Cerebellar nuclear complex (tissue), 1 donor: ENCODE data around the gene TBPL1.
A peak's percentile ranks its signal among the peaks of the same experiment; 100 is the strongest.

Experiments used
- DNase-seq, 2 experiments: peaks; one replicate each; lab custom pipeline; 2025; lab: John Stamatoyannopoulos, UW

TBPL1 gene

GRCh38 chr6:134007077-134007476 is 54.1 kb downstream of the TBPL1 start:
- no peak for DNase-seq

GRCh38 chr6:134009876-134010275 is 56.9 kb downstream of the TBPL1 start:
- DNase-seq = no peak

GRCh38 chr6:134010400-134010799 is 57.4 kb downstream of the TBPL1 start:
- DNase-seq = no peak

GRCh38 chr6:134010974-134011373 is 58.0 kb downstream of the TBPL1 start:
- no peak for DNase-seq

- no peak for DNase-seq
These were observed 61.6 kb downstream of the TBPL1 start for GRCh38 chr6:134014588-134015137.

- no peak for DNase-seq
These were observed 62.9 kb downstream of the TBPL1 start for GRCh38 chr6:134015719-134016557.

- no peak for DNase-seq
These were observed 63.5 kb downstream of the TBPL1 start for GRCh38 chr6:134016558-134016814.

GRCh38 chr6:134020071-134020470 is 67.0 kb downstream of the TBPL1 start:
- DNase-seq = no peak

- DNase-seq = peak in 1 of 2 experiments; percentile 33
These were observed 67.5 kb downstream of the TBPL1 start for GRCh38 chr6:134020543-134020942.

- no peak for DNase-seq
These were observed 67.9 kb downstream of the TBPL1 start for GRCh38 chr6:134020968-134021367.

- DNase-seq = no peak
These were observed 68.5 kb downstream of the TBPL1 start for GRCh38 chr6:134021396-134022122.

GRCh38 chr6:134022650-134023049 is 69.6 kb downstream of the TBPL1 start:
- no peak for DNase-seq

GRCh38 chr6:134026597-134026996 is 73.6 kb downstream of the TBPL1 start:
- DNase-seq = no peak

- no peak for DNase-seq
These were observed 75.4 kb downstream of the TBPL1 start for GRCh38 chr6:134028438-134028837.

GRCh38 chr6:134029495-134030455 is 76.8 kb downstream of the TBPL1 start:
- no peak for DNase-seq

- DNase-seq = no peak
These were observed 78.8 kb downstream of the TBPL1 start for GRCh38 chr6:134031696-134032255.

- no peak for DNase-seq
These were observed 81.5 kb downstream of the TBPL1 start for GRCh38 chr6:134034478-134034877.

- no peak for DNase-seq
These were observed 82.2 kb downstream of the TBPL1 start for GRCh38 chr6:134034961-134035822.

GRCh38 chr6:134035823-134036296 is 82.8 kb downstream of the TBPL1 start:
- DNase-seq = no peak

GRCh38 chr6:134039116-134039515 is 86.1 kb downstream of the TBPL1 start:
- no peak for DNase-seq
